Mucosa of descending colon (tissue), 3 donors: ENCODE data around the gene ENOX1. TPM values are rescaled to one million over a fixed set of nuclear protein-coding genes. Genes with fewer than 3 reads are reported as not detected.

Experiments
- ATAC-seq: fragments of 200-7000 bp; cut with Tn5 transposase; one replicate; pipeline ENCODE4 v1.9.1; 2020; ENCODE audit warnings: mild to moderate bottlenecking, moderate library complexity
- DNase-seq, 3 donors: peaks; one replicate each; pipeline ENCODE4 v3.0.0-alpha.2; 2020
- H3K36me3 ChIP-seq: fragments of 200-600 bp; one replicate; pipeline ENCODE4 v1.8.0; 2021; ENCODE audit warnings: low read depth, mild to moderate bottlenecking
- H3K4me1 ChIP-seq: fragments of 200-600 bp; one replicate; pipeline ENCODE4 v1.8.0; 2021; ENCODE audit warnings: low read depth, mild to moderate bottlenecking
- H3K4me3 ChIP-seq: fragments of 200-600 bp; one replicate; pipeline ENCODE4 v1.8.0; 2021; ENCODE audit warnings: mild to moderate bottlenecking
- H3K9me3 ChIP-seq: fragments of 200-600 bp; one replicate; pipeline ENCODE4 v1.8.0; 2021; ENCODE audit warnings: mild to moderate bottlenecking
- CTCF ChIP-seq: fragments of 200-600 bp; IDR thresholded peaks from one replicate; pipeline ENCODE4 v1.8.0; 2022; ENCODE audit warnings: antibody characterized with exemption, mild to moderate bottlenecking
- intact Hi-C, 2 donors: fragments of 100-400 bp; cut with DNase I in 1 of 2; cut with micrococcal nuclease in 1 of 2; formaldehyde crosslinking; loops; one replicate each; pipeline versions ENCODE4 v1.11.0 to v1.11.1; 2022; cut with DNase I, micrococcal nuclease
- total RNA-seq, 3 donors: library from RNA; stranded (reverse); fragmentation: NEBNext Ultra II Directional in 2 of 3; extraction: Animal tissue kit (Norgen Biotek cat#: 25700) in 2 of 3; gene quantifications; one replicate each; pipeline versions ENCODE4 v1.2.1 to v1.2.4, GENCODE V29; 2021 to 2023
- donor health status: DM: no; HTN: no; CAD: no; lungs with moderate emphysema.
- donor health status: DM: no; HTN: no; CAD: no.
- donor health status: DM: no; HTN: yes; CAD: no.

ENOX1 gene
- total RNA-seq, 3 donors from 2014 or later: 0.35 to 9.8 (median 1.2) TPM

- no peak for ATAC-seq
- H3K4me1 ChIP-seq: no peaks in the 10 kb centered on the region
- H3K4me3 ChIP-seq: no peak overlapping the region
- DNase-seq: no peak
- intact Hi-C loops: no loop called here
- TF ChIP-seq CTCF: no peak
- no peaks in the 10 kb centered on the region for H3K36me3 ChIP-seq
- no peaks in the 10 kb centered on the region for H3K9me3 ChIP-seq
Measured at GRCh38 chr13:43295825-43296564, 490.8 kb downstream of the ENOX1 start.

GRCh38 chr13:43295321-43295720, 491.5 kb downstream of the ENOX1 start:
- intact Hi-C loops: no loop called here
- no peaks in the 10 kb centered on the region for H3K4me1 ChIP-seq
- DNase-seq (no peak), ATAC-seq (no peak)
- no peaks in the 10 kb centered on the region for H3K9me3 ChIP-seq
- TF ChIP-seq CTCF: no peak
- H3K36me3 ChIP-seq: no peaks in the 10 kb centered on the region
- no peak overlapping the region for H3K4me3 ChIP-seq

- Histone ChIP-seq H3K9me3 (no peaks in the 10 kb centered on the region), H3K4me1 (no peaks in the 10 kb centered on the region), H3K36me3 (no peaks in the 10 kb centered on the region), H3K4me3 (no peak overlapping the region)
- ATAC-seq (no peak), DNase-seq (no peak)
- intact Hi-C loops: no loop called here
- no peak for TF ChIP-seq CTCF
Measured at GRCh38 chr13:43294412-43294811, 492.4 kb downstream of the ENOX1 start.

- intact Hi-C loops: no loop called here
- TF ChIP-seq CTCF: no peak
- Histone ChIP-seq H3K4me3 (no peak overlapping the region), H3K9me3 (no peaks in the 10 kb centered on the region), H3K36me3 (no peaks in the 10 kb centered on the region), H3K4me1 (no peaks in the 10 kb centered on the region)
- ATAC-seq: no peak
- DNase-seq: no peak
Measured at GRCh38 chr13:43293986-43294385, 492.8 kb downstream of the ENOX1 start.

GRCh38 chr13:43293561-43293960, 493.2 kb downstream of the ENOX1 start:
- no peak for TF ChIP-seq CTCF
- ATAC-seq (no peak), DNase-seq (no peak)
- no peaks in the 10 kb centered on the region for H3K36me3 ChIP-seq
- no peaks in the 10 kb centered on the region for H3K9me3 ChIP-seq
- H3K4me1 ChIP-seq: no peaks in the 10 kb centered on the region
- no peak overlapping the region for H3K4me3 ChIP-seq
- intact Hi-C loops: no loop called here
